ENCODE measurements around the gene TIMP3.

The TIMP3 gene

DNA sequence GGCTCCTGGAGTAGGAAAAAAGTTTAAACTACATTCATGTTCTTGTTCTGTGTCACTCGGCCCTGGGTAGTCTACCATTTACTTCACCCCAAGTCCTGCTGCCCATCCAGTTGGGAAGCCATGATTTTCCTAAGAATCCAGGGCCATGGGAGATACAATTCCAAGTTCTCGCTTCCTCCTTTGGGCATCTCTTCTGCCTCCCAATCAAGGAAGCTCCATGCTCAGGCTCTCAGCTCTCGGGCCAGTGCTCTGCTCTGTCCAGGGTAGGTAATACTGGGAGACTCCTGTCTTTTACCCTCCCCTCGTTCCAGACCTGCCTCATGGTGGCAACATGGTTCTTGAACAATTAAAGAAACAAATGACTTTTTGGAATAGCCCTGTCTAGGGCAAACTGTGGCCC lies 60.6 kb downstream of the TIMP3 start:
- Histone ChIP-seq H2BK12ac (ENCODE audit: low read length in 2 of 2) (no peak overlapping the region), H2BK15ac (ENCODE audit: low read depth, poor library complexity, severe bottlenecking) (no peak overlapping the region), H3K9ac (ENCODE audit: low read length) (no peak overlapping the region), H3K4me3 (ENCODE audit: insufficient read depth in 1 of 2, low read depth in 1 of 2, low read length in 2 of 2) (no peak overlapping the region), H3K27me3 (ENCODE audit: control insufficient read depth in 1 of 2, insufficient read depth in 1 of 2, low read length in 2 of 2) (no peaks in the 10 kb centered on the region), H2AFZ (ENCODE audit: low read depth, low read length) (no peak overlapping the region), H3K27ac (ENCODE audit: low read length, poor library complexity, severe bottlenecking) (no peak overlapping the region), H3K36me3 (ENCODE audit: control insufficient read depth in 1 of 2, insufficient read depth in 2 of 2, low read depth in 1 of 2, low read length in 2 of 2) (peaks cover 0 to 59% of the 10 kb centered on the region in 2 experiments), H3K4me1 (ENCODE audit: control insufficient read depth, insufficient read depth, low read depth, low read length) (no peaks in the 10 kb centered on the region), H2AK5ac (ENCODE audit: low read length, severe bottlenecking) (no peak overlapping the region), H2BK120ac (ENCODE audit: low read depth, low read length) (no peak overlapping the region), H3K79me1 (replicated peaks; ENCODE audit: low read length, poor library complexity, severe bottlenecking) (no peaks in the 10 kb centered on the region), H3K9me3 (ENCODE audit: control insufficient read depth, low read length) (no peaks in the 10 kb centered on the region), H2BK5ac (ENCODE audit: low read depth, low read length, poor library complexity, severe bottlenecking) (no peak overlapping the region), H4K8ac (ENCODE audit: low read length) (no peak overlapping the region), H3K4ac (ENCODE audit: low read depth in 1 of 2, low read length in 2 of 2) (no peak overlapping the region), H3K14ac (ENCODE audit: low read length in 2 of 2) (no peak overlapping the region), H3K18ac (ENCODE audit: low read depth in 1 of 2, low read length in 2 of 2) (no peak overlapping the region), H3K4me2 (ENCODE audit: low read length, poor library complexity, severe bottlenecking) (no peak overlapping the region), H3K23ac (ENCODE audit: low read length in 2 of 2) (no peak overlapping the region), H4K91ac (ENCODE audit: low read length) (no peak overlapping the region)
- 98% methylated on average over 4 of the region's 4 CpGs for WGBS
- peak; percentile 13 for DNase-seq

GRCh38 chr22:32862936-32863661 lies 61.6 kb downstream of the TIMP3 start:
- Histone ChIP-seq H3K18ac (ENCODE audit: low read depth in 1 of 2, low read length in 2 of 2) (no peak overlapping the region), H3K4me3 (ENCODE audit: insufficient read depth in 1 of 2, low read depth in 1 of 2, low read length in 2 of 2) (no peak overlapping the region), H2AK5ac (ENCODE audit: low read length, severe bottlenecking) (no peak overlapping the region), H3K23ac (ENCODE audit: low read length in 2 of 2) (no peak overlapping the region), H4K91ac (ENCODE audit: low read length) (no peak overlapping the region), H2BK15ac (ENCODE audit: low read depth, poor library complexity, severe bottlenecking) (no peak overlapping the region), H3K27ac (ENCODE audit: low read length, poor library complexity, severe bottlenecking) (no peak overlapping the region), H2AFZ (ENCODE audit: low read depth, low read length) (no peak overlapping the region), H3K27me3 (ENCODE audit: control insufficient read depth in 1 of 2, insufficient read depth in 1 of 2, low read length in 2 of 2) (no peaks in the 10 kb centered on the region), H2BK5ac (ENCODE audit: low read depth, low read length, poor library complexity, severe bottlenecking) (no peak overlapping the region), H3K9me3 (ENCODE audit: control insufficient read depth, low read length) (no peaks in the 10 kb centered on the region), H3K9ac (ENCODE audit: low read length) (no peak overlapping the region), H4K8ac (ENCODE audit: low read length) (no peak overlapping the region), H3K4ac (ENCODE audit: low read depth in 1 of 2, low read length in 2 of 2) (no peak overlapping the region), H3K79me1 (replicated peaks; ENCODE audit: low read length, poor library complexity, severe bottlenecking) (no peaks in the 10 kb centered on the region), H3K4me1 (ENCODE audit: control insufficient read depth, insufficient read depth, low read depth, low read length) (no peaks in the 10 kb centered on the region), H3K36me3 (ENCODE audit: control insufficient read depth in 1 of 2, insufficient read depth in 2 of 2, low read depth in 1 of 2, low read length in 2 of 2) (peaks cover 0 to 48% of the 10 kb centered on the region in 2 experiments), H3K4me2 (ENCODE audit: low read length, poor library complexity, severe bottlenecking) (no peak overlapping the region), H2BK12ac (ENCODE audit: low read length in 2 of 2) (no peak overlapping the region), H2BK120ac (ENCODE audit: low read depth, low read length) (no peak overlapping the region), H3K14ac (ENCODE audit: low read length in 2 of 2) (no peak overlapping the region)
- DNase-seq = peak; percentile 36
- WGBS = 74% methylated on average over 7 of the region's 8 CpGs

DNA sequence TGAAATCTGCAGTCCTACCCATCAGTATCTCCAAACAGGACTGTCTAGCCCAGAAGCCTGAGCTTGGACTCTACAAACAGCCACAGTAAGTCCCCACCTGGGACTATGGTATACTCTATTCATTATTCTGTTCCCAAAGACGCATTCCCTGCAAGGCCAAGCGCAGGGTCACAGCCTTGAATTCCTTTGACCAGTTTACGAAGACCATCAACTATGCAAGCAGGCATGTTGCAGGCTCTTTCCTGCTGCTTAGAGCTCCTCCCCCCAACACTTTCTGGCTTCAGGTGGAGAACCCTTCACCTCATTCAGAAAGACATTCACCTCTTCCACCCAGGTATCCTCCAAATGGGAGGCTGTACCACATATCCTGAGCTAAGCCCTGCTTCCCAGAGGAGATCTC lies 62.5 kb downstream of the TIMP3 start:
- DNase-seq = peak; percentile 1
- H3K9ac ChIP-seq (ENCODE audit: low read length) = no peak overlapping the region
- no peak overlapping the region for H2BK15ac ChIP-seq (ENCODE audit: low read depth, poor library complexity, severe bottlenecking)
- H4K91ac ChIP-seq (ENCODE audit: low read length) = no peak overlapping the region
- no peak overlapping the region for H3K4me3 ChIP-seq (ENCODE audit: insufficient read depth in 1 of 2, low read depth in 1 of 2, low read length in 2 of 2)
- H4K8ac ChIP-seq (ENCODE audit: low read length) = no peak overlapping the region
- no peaks in the 10 kb centered on the region for H3K27me3 ChIP-seq (ENCODE audit: control insufficient read depth in 1 of 2, insufficient read depth in 1 of 2, low read length in 2 of 2)
- H2BK120ac ChIP-seq (ENCODE audit: low read depth, low read length) = no peak overlapping the region
- H3K79me1 ChIP-seq (replicated peaks; ENCODE audit: low read length, poor library complexity, severe bottlenecking) = no peaks in the 10 kb centered on the region
- no peak overlapping the region for H2BK5ac ChIP-seq (ENCODE audit: low read depth, low read length, poor library complexity, severe bottlenecking)
- no peak overlapping the region for H3K4me2 ChIP-seq (ENCODE audit: low read length, poor library complexity, severe bottlenecking)
- H3K18ac ChIP-seq (ENCODE audit: low read depth in 1 of 2, low read length in 2 of 2) = no peak overlapping the region
- H3K27ac ChIP-seq (ENCODE audit: low read length, poor library complexity, severe bottlenecking) = no peak overlapping the region
- WGBS = 86% methylated on average over 3 of the region's 3 CpGs
- no peak overlapping the region for H2BK12ac ChIP-seq (ENCODE audit: low read length in 2 of 2)
- no peaks in the 10 kb centered on the region for H3K9me3 ChIP-seq (ENCODE audit: control insufficient read depth, low read length)
- H3K23ac ChIP-seq (ENCODE audit: low read length in 2 of 2) = no peak overlapping the region
- H3K36me3 ChIP-seq (ENCODE audit: control insufficient read depth in 1 of 2, insufficient read depth in 2 of 2, low read depth in 1 of 2, low read length in 2 of 2) = peaks cover 0 to 39% of the 10 kb centered on the region in 2 experiments
- no peak overlapping the region for H3K14ac ChIP-seq (ENCODE audit: low read length in 2 of 2)
- no peak overlapping the region for H3K4ac ChIP-seq (ENCODE audit: low read depth in 1 of 2, low read length in 2 of 2)
- H2AFZ ChIP-seq (ENCODE audit: low read depth, low read length) = no peak overlapping the region
- H2AK5ac ChIP-seq (ENCODE audit: low read length, severe bottlenecking) = no peak overlapping the region
- no peaks in the 10 kb centered on the region for H3K4me1 ChIP-seq (ENCODE audit: control insufficient read depth, insufficient read depth, low read depth, low read length)

GRCh38 chr22:32864596-32864995 lies 63.1 kb downstream of the TIMP3 start:
- H2BK12ac ChIP-seq (ENCODE audit: low read length in 2 of 2) = no peak overlapping the region
- 97% methylated on average over 6 of the region's 7 CpGs for WGBS
- no peak overlapping the region for H2AFZ ChIP-seq (ENCODE audit: low read depth, low read length)
- no peaks in the 10 kb centered on the region for H3K79me1 ChIP-seq (replicated peaks; ENCODE audit: low read length, poor library complexity, severe bottlenecking)
- no peak overlapping the region for H2BK5ac ChIP-seq (ENCODE audit: low read depth, low read length, poor library complexity, severe bottlenecking)
- peak; percentile 1 for DNase-seq
- no peak overlapping the region for H3K4ac ChIP-seq (ENCODE audit: low read depth in 1 of 2, low read length in 2 of 2)
- no peaks in the 10 kb centered on the region for H3K4me1 ChIP-seq (ENCODE audit: control insufficient read depth, insufficient read depth, low read depth, low read length)
- no peaks in the 10 kb centered on the region for H3K9me3 ChIP-seq (ENCODE audit: control insufficient read depth, low read length)
- no peak overlapping the region for H2BK120ac ChIP-seq (ENCODE audit: low read depth, low read length)
- no peak overlapping the region for H4K8ac ChIP-seq (ENCODE audit: low read length)
- H3K4me2 ChIP-seq (ENCODE audit: low read length, poor library complexity, severe bottlenecking) = no peak overlapping the region
- no peak overlapping the region for H2BK15ac ChIP-seq (ENCODE audit: low read depth, poor library complexity, severe bottlenecking)
- peaks cover 0 to 33% of the 10 kb centered on the region in 2 experiments for H3K36me3 ChIP-seq (ENCODE audit: control insufficient read depth in 1 of 2, insufficient read depth in 2 of 2, low read depth in 1 of 2, low read length in 2 of 2)
- no peak overlapping the region for H4K91ac ChIP-seq (ENCODE audit: low read length)
- H3K4me3 ChIP-seq (ENCODE audit: insufficient read depth in 1 of 2, low read depth in 1 of 2, low read length in 2 of 2) = no peak overlapping the region
- H2AK5ac ChIP-seq (ENCODE audit: low read length, severe bottlenecking) = no peak overlapping the region
- no peak overlapping the region for H3K23ac ChIP-seq (ENCODE audit: low read length in 2 of 2)
- H3K27me3 ChIP-seq (ENCODE audit: control insufficient read depth in 1 of 2, insufficient read depth in 1 of 2, low read length in 2 of 2) = no peaks in the 10 kb centered on the region
- no peak overlapping the region for H3K18ac ChIP-seq (ENCODE audit: low read depth in 1 of 2, low read length in 2 of 2)
- H3K14ac ChIP-seq (ENCODE audit: low read length in 2 of 2) = no peak overlapping the region
- no peak overlapping the region for H3K9ac ChIP-seq (ENCODE audit: low read length)
- no peak overlapping the region for H3K27ac ChIP-seq (ENCODE audit: low read length, poor library complexity, severe bottlenecking)
